DND-41 (cell line): Measurements from ENCODE around the gene TMED6.

Experiments
- EZH2 ChIP-seq: IDR thresholded peaks from 3 replicates; pipeline ENCODE4 v1.6.1; 2012; ENCODE audit warnings: borderline replicate concordance, low read depth, mild to moderate bottlenecking, moderate library complexity, low read length, inconsistent platforms; ENCODE audit not compliant: severe bottlenecking
- TF ChIP-seq, protein P1 (sequence below): IDR thresholded peaks from 2 replicates; pipeline ENCODE4 v1.5.1; 2012; ENCODE audit warnings: borderline replicate concordance, low read length, moderate library complexity, mild to moderate bottlenecking; ENCODE audit not compliant: poor library complexity, severe bottlenecking; ENCODE audit errors: extremely low read depth

DNA sequence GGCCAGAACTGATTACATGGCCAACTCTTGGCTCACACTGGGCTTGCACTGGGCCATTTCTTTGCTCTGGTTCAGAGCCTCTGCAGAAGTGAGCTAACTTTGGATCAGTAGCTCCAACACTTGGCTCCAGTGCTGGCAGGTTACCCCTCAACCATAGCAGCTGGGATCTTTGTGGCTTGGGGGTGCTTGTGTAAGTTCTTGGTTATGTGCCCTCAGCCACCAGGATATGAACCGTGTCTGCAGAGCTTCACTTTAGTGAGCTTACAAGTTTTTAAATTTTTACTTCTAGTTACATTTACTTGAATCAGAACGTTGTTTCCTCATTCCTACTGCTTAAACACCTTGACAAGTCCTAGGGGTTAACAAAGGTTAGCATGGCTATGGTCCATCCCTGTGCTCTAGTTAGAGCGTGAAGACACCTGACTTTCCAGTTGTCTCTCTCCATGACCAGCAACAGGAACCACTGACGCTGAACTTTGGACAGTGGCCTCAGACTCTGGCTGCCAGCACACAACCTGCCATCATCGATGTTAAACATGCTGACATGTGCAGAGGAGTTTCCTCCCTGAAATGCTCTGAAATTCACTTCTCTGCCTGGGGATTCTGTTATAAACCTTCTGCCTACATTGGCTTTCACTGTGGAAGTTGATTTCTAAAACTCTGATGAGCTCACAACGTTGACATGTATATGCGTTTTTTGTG lies 25.3 kb downstream of the TMED6 start:
- TF ChIP-seq, protein P1, sequence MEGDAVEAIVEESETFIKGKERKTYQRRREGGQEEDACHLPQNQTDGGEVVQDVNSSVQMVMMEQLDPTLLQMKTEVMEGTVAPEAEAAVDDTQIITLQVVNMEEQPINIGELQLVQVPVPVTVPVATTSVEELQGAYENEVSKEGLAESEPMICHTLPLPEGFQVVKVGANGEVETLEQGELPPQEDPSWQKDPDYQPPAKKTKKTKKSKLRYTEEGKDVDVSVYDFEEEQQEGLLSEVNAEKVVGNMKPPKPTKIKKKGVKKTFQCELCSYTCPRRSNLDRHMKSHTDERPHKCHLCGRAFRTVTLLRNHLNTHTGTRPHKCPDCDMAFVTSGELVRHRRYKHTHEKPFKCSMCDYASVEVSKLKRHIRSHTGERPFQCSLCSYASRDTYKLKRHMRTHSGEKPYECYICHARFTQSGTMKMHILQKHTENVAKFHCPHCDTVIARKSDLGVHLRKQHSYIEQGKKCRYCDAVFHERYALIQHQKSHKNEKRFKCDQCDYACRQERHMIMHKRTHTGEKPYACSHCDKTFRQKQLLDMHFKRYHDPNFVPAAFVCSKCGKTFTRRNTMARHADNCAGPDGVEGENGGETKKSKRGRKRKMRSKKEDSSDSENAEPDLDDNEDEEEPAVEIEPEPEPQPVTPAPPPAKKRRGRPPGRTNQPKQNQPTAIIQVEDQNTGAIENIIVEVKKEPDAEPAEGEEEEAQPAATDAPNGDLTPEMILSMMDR, result no peak
- TF ChIP-seq EZH2, result no peak
